Activated CD4-positive, alpha-beta T cell treated with anti-CD3 and anti-CD28 coated beads for 24 hours (primary cell): ENCODE results near the gene TMEM184A.

ENCODE experiments used
- DNase-seq, 2 donors: peaks; one replicate each; pipeline ENCODE4 v3.0.0-alpha.2; 2020; ENCODE audit warnings: low read depth in 2 of 2

Gene TMEM184A

DNA sequence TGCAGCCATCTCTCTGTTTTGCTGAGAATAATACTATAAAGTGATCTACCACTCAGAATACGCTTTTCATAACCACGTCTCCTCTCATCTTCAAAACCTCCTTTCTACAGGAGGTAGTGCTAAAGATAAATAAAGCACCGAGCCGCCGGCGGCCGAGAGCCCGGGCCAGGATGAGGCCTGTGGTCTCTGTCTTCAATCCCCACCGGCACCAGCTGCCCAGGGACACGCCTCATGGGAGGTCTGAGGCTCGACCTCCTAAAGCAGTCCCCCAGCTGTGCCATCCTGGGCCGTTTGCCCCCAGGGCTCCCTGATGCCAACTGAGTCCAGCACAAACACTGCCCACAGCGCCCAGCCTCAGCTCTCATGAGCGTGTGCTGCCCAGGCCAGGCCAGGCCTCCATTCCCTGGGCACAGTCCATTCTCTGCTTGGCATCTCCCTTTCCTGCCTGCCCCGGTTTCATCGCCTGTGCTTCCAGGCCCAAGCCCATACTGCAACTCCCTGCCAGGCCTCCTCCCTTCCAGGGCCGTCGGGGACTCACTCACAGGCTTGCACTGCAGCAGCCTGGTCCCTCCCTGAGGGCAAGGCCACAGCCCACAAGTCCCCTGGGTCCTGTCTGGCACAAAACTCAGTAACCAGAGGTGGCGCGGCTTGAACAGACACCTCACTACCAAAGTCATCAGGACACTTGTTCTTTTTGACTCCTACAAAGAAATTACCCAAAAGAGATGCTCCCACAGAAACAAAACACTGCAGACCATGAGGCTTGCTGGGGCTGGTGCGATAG is 54.3 kb downstream of the TMEM184A start:
- DNase-seq: no peak

DNA sequence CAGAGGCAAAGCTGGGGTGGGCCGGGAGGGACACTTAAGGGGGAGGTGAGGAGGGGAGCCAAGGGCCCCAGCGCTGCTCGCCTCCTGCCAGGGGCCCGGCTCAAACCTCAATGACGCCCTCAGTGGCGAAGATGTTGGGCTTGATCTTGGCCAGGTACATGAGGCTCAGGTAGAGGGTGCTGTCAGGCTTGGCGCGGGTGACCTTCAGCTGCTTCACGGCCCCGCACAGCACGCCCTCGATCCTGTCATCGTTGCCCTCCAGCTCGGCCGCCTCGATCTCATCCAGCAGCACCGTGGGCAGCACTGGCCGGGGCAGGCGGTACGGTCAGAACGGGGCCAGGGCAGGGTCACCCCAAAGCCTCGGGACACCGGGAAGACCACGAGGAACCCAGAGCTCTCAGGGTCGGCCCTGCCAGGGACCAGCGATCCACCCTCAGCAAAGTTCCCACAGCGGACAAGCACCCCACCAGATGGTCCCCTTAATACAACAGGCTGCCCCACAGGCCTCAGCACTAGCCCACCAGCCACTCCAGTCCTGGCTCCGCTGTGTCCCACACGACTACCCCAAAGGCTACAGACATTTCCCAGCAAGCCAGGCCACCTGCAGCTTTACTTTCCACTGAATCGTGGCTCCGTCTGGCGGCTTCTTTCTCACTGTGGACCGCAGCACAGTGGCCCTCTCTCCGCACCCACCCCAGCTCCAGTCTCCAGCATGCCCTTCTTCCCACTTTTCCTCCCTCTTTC is 55.8 kb downstream of the TMEM184A start:
- no peak for DNase-seq

DNA sequence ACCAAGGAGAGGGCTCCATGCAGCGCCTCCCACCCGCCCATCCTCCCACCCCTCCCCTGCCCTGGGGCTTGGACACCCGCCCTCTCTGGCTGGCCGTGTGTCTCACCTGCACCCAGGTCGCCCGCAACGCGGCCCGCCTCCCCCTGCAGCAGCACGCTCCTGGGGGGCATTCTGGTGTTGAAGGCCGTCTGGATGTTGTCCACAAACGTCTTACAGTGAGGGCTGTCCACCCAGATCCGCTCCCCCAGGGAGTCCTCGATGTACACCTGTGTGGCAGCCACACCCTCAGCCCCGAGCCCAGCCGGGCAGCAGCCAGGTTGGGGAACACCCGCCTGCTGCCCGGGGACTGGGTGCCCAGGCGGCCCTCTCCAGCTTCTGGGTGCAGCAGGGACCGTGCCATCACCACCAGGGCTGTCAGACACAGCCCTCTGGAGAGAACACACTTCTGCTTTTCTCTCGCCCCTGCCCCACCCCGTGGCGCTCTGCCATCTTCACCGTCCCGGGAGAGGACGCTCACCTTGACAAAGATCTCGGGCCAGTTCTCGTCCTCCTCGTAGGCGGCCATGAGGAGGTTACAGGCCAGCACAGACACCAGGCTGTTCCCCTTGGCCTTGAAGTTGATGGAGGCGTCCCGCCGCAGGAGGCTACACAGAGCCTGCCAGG is 56.5 kb downstream of the TMEM184A start:
- no peak for DNase-seq

DNA sequence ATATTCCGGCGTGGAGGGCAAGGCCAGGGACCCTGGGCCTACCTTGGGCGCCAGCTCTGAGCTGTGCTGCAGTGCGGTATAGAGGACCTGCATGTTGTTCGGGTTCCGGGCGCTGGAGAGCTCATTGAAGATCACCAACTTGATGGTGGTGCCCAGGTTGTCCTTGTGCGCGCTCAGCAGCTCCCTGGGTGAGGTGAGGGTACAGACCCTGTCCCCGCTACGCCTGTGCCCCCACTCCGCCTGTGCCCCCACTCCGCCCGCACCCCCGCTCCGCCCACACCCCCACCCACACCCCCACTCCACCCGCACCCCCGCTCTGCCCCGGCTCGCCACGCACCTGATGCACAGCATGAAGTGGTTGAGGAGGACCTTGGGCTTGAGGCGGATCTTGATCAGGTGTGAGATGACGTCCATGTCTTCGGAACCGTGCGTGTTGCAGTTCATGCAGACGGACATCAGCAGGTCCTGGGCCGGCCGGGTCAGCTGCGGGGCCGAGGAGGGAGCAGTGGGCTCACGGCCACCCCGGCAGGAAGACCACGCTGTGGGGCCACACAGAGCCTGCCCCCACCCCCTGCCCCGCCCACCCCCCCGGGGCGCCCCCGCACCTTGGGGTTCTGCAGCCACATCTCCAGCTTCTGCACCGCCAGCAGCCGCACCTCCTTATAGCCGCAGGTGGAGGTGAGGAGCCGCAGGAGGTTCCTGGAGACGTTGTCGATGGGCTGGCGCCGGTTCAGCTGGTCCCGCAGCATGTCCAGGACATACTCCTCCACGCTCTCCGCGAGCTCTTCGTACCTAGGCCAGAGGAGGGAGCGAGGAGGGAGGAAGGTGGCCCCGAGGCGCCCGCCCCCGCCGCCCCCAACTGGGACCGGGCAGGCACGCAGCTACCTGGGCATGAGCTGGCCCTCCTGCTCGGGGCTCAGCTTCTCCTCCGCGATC is 57.4 kb downstream of the TMEM184A start:
- no peak for DNase-seq

DNA sequence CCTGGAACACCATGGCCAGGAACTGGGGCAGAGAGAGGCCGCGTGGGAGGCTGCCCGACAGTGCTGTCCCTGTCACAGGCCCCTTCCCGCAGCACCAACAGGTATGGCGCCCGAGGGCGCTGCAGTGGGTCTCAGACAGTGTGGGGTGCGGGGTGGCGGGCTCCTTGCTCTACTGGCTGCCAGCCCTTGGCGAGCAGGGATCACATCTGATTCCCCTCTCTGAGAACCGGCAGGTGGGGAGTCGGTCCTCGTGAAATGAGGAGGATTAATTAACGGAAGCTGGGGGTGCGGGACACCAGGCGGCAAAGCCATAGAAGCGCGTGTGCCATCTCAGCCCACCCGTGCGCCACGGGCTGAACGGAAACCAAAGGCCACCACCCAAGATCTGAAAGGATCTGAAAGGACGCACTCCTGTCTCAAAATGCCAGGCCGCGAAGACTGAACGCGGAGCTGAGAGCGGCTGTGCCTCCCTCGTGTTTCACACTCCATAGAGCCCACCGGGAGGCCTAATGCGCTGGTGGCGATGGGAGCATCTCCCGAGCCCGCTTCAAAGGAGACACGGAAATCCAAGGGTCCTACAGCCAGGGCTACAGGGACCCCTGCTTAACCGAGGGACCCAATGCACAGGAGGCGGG is 58.6 kb downstream of the TMEM184A start:
- no peak for DNase-seq

DNA sequence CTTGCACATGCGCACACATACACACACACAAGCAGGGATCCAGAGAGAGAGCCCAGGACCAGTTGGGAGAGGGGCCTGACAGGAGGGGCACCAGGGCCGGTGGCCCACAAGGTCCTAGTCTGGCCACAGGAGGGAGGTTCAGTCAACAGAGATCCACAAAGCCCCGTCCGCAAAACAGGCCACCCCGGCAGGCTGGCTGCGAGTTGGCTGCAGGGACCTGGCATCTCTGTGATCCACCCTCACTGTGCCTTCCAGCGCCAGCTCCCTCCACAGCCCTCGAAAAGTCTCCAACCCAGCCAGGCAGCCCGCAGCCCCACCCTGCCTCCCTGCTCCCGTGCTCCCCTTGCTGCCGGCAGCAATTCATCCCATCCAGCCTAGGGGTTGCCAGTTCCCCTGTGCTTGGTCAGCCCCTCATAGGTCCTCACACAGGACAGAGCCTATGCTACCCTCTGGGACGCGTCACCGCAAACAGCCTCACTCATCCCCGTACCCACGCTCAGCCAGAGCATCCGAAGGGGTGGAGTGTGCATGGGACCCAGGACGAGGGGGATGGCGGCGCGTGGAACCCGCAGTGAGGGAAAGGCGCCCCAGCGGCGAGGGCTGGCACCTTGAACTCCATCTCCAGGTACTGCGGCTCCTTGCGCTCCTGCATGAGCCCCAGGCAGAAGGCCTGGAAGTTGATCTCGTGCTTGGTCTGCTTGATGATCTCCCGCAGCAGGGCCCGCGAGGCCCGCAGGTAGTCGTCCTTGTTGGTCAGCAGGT is 59.3 kb downstream of the TMEM184A start:
- no peak for DNase-seq

DNA sequence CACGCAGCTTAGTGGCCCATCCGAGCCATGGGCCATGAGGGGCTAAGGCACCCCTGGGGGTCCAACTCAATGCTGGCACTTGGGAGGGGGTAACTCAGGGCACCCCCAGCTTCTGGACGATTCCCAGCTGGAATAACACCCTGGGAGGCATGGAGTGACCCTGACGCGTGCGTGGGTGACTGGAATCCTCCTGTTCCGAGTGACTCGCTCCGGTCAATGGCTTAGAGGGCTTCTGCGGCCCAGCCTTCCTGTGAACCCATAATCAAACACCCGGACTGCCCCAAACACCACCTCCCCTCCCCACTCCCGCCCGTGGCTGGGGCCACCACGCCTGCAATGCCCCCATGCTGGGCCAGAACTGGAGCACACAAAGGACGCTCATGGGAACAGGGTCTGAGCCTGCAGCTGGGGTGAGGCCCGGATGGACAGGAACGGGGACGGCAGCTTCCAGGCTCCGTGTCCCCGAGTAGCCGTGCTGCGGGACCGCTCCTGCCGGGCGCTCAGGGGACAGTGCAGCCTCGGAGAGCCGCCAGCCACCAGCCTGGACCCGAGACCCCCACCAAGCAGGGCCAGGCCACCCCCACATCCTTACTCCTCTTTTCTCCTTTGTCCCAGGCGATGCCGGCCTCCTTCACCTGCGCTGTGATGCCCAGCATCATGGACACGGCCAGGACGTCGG is 60.3 kb downstream of the TMEM184A start:
- DNase-seq: no peak

DNA sequence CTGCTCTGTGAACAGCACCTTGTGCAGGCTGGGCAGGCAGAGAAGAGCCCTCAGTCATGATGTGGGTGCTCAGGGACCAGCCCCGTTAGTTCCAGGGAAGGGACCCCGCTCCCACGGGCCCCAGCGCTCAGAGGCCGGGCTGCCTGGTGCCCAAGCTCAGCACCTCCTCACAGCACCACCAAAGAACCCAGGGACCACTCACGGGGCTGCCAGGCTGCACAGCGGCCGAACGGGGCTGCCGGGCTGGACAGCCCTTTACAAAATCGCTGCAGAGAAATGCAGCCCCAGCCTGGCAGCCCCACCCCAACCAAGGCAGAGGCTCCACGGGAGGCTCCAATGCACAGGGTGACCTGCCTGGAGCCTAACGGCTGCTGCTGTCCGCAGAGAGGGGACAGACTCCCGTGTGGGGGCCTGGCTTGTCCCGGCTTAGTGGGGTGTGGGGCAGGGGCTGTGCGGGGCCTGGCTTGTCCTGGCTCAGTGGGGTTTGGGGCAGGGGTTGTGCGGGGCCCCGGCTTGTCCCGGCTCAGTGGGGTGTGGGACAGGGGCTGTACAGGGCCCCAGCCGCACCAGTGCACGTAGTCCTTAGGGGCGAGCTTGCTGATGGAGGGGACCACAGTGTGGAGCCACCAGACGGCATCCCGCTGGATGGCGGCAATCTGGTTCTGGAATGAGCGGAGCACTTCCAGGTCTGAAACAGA is 61.0 kb downstream of the TMEM184A start:
- no peak for DNase-seq

DNA sequence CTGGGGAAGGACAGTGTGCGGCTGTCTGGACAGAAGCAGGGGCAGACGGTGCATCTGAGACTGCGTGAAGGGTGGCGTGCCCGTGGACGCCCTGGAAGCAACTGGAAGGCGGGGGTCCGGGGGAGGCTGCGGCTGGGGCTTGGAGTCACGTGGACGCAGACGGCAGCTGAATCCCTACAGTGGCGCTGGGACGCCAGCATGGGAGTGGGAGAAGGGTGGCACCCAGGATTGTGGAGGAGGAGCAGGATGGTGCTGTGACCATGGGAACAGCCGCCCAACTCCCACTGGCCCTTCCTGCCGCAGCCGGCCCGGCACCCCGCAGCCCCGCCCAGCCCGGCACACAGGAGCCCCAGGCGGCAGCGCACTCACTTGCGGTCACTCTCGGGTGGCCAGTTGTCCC is 61.6 kb downstream of the TMEM184A start:
- DNase-seq: no peak

DNA sequence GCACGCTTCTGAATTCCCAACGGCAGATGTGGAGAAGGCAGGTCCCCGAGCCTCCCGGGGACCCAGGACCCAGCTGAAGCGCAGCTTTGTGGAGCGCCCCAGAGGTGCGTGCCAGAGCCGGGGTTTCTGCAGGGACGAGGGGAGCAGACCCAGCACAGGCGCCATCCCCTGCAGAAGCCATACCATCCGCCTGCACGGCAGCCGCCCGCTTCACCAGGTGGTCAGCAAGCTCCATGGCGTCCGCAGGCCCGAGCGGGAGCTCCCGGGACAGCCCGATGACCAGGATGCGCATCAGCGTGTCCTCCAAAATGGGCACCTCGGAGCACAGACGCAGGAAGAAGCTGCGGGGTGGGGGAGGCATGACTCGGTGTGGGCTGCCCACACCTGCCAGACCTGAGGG is 62.4 kb downstream of the TMEM184A start:
- DNase-seq: no peak

DNA sequence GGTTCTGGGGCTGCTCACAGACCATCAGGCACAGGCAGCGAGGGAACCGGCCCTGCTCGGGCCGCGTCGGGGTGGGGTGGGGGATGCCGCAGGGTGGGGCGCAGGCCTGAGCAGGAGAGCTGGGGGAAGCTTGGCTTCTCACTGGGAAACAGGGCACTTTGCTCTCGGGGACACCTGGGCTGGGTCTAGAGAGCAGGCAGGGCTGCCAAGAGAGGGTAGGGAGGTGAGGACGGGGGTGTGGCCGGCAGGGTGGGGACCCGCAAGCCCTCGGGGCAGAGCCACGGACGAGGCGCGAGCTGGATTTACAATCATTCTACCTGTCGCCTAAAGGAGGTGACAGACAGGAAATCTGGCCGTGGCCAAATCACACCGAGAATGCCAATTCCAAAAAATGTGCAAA is 62.9 kb downstream of the TMEM184A start:
- no peak for DNase-seq

DNA sequence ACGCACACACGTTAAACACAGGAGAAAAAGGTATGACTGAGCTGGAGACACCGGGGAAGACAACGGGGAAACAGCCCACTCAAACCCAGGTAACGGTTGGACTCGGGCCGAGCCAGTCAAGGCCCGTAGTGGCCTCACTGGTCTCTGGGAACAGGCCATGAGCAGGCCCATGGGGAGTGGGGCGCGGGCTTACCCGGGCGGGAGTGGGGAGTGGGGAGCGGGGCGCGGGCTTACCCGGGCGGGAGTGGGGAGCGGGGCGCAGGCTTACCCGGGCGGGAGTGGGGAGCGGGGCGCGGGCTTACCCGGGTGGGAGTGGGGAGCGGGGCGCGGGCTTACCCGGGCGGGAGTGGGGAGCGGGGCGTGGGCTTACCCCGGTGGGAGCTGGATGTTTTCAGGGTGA is 63.4 kb downstream of the TMEM184A start:
- DNase-seq: no peak
